Activated CD4-positive, alpha-beta T cell treated with anti-CD3 and anti-CD28 coated beads for 1 hour (primary cell): ENCODE data around the gene DPCD.

Source experiments
- DNase-seq: peaks from one replicate; pipeline ENCODE4 v3.0.0-alpha.2; 2020

Gene DPCD

DNA sequence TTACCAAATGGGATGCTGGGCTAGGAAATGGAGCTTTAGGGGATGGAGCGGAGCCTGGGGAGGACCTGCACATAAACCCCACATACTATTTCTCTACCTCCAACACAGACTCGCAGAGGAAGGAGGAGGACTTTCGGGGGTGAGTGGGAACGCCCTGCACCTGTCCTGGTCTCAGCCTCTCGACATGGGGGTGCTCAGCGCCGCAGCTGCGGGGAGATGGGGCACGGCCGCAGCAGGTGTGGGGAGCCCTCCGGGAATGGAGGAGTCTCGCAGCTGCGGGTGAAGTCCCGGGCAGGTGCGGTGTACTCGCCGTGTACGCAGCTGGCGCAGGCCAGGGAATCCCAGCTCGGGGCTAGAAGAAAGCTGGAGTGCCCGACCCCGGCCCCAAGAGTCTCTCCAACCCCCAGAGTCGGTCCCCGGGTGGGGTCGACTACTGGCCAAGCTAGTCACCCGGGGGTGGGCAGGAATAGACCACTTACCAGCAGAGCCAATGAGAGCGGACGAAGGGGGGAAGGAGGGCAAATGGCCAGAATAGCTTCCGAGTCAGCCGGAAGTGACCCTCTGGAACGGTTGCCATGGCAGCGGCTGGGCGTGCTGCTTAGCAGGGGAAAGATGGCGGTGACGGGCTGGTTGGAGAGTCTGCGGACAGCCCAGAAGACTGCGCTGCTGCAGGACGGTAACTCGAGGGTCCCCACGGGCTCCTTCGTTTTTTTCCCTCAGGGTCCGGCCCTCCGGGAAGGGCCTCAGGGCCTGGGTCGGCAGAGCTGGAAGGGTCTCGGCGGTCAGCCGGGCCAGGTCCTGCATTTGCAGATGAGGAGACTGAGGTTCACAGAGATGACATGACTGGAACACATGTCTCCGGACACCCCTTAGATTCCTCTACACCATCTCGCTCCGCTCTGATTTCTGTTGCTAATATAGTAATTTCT is at the start of gene DPCD, which contains the start of gene POLL:
Gene DPCD, plus strand, starts transcription at position 597 of the 929 bp plus-strand sequence. Its CDS starts 16 bp downstream, at position 613.
Gene POLL, minus strand, starts transcription at position 533 of the 929 bp plus-strand sequence. CDS start 897 bp downstream, outside the sequence.
- DNase-seq: peak; percentile 79

DNA sequence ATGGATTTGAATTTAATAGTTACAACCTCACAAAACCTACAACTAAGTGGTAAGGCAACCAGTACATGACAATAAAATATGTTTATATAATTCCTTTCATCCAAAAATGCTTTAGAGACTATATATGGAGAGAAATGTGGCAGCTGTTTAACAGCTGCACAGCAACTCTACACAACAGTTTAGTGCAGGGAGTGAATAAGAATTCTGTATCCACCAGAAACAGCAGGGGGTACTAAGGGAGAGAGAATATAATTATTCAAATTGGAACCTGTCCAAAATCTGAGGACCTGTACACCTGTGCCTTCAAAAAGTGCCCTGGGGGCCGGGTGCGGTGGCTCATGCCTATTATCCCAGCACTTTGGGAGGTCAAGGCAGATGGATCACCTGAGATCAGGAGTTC is 49.7 kb upstream of the DPCD start:
- no peak for DNase-seq

DNA sequence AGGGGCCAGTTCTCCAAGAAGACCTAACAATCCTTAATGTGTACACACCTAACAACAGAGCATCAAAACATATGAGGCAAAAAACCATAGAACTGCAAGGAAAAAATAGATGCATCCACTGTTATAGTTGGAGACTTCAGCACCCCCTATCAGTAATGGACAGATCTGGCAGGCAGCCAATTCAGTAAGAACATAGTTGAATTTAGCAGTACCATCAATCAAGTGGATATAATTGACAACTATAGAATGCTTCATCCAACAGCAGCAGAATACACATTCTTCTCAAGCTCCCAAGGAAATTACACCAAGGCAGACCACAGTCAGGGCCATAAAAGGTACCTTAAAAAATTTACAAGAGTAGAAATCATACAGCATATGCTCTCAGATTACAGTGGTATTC is 42.2 kb upstream of the DPCD start:
- DNase-seq: no peak

DNA sequence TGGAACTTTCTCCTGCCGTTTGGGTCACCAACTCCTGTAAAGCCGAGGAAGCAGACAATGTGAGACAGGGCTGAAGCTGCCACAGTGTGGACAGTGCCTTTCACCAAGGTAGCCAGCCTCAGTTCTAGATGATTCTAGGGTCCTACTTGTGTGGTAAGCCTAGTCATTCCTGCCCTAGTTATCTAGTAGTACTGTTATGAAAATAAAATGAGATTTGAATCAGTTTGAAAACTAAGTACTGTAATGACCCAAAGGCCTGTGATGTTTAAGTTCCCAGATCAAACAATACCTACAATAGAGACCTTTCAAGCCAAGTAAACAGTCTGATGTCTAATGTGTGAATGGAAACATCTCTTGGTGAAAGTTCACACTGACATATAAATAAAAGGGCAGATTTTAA is 37.2 kb upstream of the DPCD start:
- no peak for DNase-seq

DNA sequence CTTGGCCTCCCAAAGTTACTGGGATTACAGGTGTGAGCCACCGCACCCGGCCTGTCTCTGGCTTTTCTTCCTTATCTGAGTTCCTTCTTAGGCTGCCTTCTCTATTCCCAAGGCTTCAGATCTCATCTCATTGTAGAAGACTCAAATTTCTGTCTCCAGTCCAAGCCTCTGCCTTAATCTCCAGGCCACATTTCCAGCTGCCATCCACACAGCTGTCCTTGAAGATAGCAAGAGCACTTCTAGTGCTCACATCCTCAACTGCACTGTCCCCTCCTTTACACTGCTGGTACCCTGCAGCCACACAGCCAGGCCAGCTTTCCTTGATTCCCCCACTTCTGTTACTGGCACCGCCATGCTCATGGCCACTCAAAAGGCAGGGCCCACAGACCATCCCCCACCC is 35.7 kb upstream of the DPCD start:
- no peak for DNase-seq

DNA sequence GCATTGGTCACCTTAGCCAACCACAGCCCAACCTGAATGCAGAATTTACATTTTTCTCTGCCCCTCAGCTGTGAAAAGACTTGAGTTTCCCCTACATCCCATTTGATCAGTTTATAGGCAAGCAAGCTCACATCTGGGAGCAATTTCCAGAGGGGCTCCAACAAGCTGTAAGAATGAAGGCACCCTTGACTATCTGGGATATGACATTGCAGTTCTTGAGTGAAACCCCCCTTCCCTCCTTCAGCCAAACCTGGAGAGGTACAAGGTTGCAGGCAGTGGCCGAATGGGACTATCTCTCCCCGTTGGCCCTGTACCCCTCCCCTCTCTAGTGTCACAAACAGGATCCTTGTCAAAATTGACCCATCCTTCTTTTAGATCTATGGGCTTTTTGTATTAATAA is 30.6 kb upstream of the DPCD start:
- no peak for DNase-seq

DNA sequence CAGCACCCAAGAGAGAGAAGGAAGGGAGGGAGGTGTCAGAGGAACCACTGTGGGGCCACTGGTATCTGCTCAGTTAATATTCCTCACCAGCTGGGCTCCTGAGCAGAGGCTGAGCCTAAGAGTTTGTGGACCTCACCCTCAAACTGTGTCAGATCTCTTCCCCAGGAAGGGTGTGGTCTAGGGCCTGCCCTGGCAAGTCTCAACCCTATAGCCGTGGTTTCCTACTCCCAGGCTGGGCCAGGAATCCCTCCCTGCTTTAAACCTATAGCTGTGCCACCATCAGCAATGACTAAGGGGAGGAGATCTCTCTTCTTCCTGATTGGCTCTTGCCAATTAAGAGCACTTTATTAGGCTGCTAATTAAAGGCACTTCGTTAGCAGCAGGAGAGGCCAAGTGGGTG is 29.9 kb upstream of the DPCD start:
- DNase-seq: no peak

DNA sequence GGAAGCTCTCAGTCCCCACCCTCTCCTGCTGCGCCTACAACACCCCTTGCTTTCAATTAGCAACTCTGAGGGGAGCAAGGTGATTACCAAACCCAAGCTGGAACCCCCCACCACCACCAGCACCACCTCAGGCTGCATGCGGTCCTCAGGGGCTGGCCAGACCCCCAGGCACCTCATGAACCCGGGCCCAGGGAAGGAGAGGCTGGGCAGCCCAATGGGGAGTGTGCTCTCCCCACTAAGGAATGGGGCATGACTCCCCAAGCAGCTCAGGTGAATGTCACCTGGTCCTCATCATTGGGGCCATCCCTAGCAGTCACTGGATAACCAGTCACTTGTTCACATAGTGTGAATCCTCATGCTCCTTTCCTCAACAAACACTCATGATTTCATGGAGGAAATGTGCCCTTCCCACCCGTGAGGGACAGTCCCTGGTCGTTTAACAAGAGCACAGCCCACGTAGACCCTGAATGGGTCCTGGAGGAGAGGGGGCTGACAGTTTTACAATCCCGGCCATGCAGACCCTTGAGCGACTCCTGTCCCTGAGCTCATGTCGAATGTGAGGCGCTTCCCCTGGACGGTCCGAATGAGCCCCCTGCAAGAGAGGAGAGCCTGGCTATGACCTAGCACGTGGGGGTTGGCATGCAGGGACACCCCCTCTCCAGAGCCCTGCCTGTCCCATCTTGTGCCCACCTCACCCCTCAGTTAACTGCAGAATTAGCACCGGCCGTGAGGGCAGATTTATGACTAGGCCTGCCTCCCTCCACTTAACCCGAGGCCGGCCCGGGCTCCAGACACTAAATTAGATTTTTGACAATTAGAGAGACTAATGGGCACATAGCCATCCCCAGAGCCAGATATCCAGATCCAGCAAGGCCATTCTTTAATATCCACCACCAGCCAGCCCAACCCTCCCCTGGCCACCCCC is 29.2 kb upstream of the DPCD start:
- no peak for DNase-seq

DNA sequence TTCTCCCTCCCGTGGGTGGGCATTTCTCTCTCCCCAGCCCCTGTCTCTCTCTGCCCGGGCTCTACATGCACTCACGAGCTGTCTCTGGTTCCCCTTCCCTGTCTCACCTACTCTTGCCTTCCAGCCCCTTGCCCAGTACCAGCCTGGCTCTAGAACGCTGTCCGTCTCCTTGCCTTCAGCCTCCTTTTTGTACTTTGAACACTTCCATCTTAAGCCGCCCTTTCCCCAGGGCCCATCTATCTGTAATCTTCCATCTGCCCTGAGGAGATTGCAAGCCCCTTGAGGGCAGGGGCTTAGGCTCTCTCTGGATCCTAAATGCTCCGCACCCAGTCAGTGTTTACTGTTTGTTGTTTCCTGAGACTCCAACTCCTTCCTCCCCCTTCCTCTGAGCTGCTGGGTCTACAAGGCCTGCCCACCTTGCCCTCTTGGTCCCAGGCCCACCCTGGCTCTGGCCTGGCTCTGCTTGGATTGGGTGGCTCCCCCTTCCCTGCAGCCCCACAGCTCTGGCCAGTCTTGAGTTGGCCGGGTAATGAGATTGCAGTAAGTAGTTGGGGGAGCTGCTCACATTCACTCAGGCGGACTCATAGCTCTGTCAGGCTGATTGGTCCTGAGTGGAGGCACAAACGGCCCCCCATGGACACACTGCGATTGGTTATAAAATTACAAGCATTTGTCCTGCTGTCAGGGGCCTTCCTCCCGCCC is 28.4 kb upstream of the DPCD start:
- no peak for DNase-seq

DNA sequence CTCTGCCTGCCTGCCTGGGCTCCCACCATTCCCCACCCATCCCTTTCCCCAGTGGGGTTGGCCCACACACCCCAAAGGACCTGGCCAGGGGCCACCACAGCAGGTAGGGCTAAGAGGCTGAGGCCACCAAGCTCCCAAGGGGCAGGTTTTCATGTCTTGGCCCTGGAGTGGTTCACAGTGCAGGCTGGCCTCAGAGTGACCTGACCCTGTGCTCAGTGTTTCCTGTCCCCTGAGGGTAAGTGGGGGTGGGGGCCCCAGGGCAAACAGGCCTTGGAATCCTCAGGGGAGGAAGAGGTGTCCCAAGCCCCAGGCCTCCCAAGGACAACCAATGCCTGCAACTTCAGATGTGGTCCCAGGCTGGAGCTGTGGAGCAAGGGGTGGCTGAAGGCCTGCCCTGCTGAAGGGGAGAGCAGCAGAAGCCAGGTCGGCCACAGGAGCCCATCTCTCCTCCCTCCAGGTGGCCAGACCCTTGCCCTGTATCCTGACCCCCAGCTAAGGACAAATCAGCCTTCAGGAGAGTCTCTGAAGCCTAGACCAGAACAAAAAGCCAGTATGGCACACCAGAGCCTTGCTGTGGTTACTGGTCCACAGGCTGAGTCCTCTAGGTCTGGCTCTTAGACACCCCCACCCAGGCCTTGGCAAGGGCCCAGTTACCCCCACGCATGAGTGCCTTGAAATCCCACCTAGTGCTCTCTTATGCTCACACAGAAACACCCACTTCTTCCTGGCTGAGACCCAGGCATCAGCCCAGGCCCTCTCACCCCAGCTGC is 27.6 kb upstream of the DPCD start:
- DNase-seq: no peak

DNA sequence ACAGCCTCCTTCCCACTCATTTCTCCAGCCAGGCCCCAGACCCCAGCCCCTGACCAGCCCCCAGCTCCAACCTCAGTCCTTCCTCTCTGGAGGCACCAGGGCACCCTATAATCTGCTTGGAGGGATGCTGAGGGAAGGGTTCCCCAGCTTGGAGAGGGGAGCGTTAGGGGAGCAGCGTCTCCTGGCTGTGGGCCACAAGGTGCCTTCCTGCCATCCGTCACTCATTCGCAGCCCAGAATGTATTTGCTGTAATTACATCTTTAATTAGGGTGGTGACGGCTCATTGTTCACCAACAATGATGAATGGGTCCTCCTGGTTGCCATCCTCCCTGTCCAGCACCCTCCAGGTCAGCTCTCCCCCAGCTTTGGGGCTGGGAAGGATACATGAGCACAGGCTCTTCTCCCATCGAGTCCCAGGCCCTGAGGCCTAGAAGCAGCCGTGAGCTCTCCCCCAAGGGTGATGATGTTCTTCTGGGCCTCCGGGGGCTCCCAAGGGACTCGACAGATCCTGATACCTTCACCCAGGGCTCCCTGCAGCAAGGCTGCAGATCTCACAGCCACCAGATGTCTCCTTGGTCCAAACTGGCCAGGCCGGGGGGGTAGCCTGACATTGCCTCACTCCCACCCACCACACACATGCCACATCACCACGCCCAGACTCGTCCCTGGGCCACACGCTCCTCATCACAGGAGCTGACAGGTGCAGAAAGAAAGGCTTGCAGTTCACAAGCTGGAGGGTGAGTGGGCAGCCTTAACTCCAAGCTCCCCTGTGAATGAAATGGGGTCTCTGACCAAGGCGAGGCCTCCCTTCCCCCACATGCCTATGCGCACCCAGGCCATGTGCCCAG is 26.8 kb upstream of the DPCD start:
- no peak for DNase-seq

DNA sequence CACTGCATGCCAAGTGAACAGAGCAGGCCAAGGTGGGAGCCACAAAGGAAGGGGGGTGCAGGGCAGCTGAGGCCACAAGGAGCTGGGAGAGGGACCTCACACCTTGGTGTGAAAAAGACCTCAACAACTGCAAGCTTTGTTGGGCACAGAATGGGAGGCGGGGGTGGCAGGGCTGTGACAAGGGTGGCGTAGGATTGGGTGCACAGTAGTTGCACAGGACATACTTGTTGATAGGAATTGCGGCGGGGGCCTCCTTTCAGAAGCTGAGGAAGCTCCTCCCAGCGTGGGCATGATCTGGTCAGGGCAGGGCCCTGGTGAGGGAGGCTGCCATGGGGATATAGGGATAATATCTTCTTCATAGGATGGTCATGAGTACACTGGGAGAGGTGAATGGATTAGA is 25.9 kb upstream of the DPCD start:
- DNase-seq: no peak

DNA sequence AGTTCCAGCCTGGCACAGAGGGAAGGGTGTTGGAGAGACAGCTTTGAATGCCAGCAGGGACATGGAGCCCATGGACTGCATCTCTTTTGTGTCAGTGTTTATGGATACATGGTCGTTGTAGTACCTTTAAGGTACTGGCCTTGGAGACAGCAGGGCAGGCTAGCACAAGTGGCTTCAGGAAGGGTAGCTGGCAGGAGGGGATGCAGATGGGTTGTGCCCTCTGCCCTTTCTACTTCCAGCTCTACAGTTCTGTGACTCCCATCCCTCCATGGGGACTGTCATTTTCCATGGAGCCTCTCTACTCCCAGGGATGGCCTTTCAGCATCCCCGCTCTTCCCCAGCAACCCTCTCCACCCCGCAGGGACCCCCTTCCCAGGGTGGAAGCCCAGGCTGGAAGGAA is 25.1 kb upstream of the DPCD start:
- no peak for DNase-seq

DNA sequence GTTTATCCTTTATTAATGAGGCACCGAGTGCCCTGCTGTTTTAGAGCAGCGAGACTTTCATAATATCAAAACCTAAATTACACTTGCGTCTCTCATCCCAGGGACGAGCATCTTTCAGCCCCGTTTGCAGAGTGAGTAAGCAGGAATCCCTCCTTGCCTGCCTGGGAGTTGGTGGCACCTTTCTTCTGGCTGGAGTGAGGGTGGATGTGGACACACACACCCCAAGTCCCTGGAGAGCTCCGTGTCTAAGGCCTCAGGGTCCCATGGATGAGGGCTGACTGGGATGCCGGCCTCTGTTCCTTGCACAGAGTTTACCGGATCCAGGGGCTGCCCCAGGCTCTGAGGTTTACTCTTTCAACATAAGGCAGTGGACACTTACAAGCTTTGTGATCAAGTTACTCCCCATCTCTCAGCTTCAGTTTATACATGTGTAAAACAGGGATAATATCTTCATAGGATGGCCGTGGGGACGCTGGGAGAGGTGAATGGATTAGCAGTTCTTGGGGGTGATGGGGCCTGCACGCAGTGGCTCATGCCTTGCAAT is 24.6 kb upstream of the DPCD start:
- no peak for DNase-seq

DNA sequence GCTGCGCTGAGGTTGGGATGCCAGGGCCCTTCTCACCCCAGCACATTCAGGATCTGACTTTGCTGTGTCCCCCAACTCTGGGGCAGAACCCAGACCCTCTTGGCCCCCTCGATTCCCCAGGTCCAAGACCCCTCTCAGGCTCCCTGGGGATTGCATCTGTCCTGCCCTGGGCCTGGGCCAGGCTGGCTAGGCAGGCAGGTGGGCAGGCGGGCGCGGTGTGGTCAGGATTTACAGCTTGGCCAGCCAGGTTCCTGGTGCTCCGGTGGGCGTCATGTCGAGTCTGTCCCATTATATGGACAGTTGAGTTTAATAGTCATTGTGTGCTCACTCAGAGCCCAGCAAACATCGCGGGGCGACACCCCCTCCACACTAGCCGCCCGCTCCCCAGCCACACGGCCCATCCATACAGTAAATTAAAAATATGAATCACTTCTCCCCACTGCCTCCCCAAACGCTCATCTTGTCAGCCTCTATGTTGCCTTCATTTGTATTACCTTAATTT is 23.6 kb upstream of the DPCD start:
- DNase-seq: no peak

DNA sequence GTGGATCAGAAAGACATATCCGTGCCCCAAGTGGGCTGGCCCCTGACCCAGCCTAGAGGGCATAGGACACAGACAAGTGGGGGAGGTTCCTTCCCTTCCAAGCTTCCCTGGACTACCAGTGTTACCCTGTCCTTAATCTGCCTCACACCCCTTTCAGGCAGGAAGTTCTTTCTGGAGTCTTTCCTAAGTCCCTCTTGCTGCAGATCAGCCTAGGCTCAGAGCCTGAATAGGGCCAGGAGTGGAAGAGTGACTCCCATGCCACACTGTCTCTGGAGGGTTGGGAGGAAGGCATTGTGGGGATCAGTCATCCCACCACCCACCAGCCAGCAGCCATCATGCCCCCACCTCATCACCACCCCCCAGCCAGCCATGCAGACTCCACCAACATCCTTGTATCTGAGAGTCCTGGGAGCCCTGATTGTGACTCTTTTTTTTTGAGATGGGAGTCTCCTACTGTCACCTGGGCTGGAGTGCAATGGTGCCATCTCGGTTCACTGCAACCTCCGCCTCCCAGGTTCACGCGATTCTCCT is 22.7 kb upstream of the DPCD start:
- DNase-seq: no peak

DNA sequence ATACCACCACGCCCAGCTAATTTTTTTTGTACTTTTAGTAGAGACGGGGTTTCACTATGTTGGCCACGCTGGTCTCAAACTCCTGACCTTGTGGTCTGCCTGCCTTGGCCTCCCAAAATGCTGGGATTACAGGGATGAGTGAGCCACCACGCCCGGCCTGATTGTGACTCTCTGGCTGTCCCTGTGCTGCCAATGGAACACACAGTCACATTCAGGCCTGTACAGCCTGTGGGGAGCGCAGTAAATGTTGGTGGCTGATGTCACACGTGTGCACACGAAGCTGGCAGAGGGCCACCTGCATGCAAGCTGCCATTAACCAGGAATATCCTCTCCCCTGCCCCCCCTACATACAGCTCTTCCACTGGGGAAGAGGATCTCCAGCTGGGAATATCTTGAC is 22.2 kb upstream of the DPCD start:
- DNase-seq: no peak

DNA sequence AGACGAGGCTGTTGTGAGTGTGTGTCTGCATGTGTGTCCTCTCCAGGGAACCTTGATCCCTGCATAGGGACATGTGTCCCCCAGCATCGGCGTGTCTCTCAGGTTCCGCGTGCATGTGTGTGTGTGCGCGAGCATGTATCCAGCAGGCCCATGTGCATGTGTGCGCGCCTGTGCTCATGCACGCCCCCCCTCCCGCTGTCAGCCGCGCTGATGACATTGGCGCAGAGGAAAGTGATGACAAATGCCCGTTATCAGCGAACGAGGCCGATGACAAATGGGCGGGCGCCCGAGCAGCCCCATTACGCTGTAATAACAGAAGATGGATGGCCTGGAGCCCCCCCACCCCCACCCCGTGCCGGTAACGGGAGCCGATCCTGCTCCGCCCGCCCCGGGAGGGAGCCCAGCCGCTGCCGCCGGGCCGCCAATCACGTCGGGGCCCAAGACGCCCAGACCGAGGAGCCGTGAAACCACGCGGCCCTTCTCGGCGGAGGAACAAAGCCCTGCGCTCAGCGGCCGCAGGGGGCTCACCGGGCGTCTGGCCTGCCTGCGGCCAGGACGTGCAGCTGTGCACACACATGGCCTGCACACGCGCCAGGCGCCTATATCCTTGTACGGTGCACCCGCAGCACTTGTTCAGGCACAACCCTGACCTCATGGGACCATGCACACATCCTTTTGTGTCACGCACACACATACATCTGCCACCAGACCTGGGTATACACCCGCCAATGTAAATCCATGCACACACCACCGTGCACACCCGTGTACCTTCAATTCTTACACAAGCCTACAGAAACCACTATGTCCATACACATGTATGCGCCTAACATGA is 21.6 kb upstream of the DPCD start:
- DNase-seq: no peak
